Fibroblast of mammary gland (primary cell): ENCODE data around the gene IFNL2.
"Not testable (repeated sequence)": the region's sequence is repeated elsewhere in the genome, so short reads cannot be mapped to it uniquely, and the experiment has no call there.

Experiments used
- DNase-seq: peaks from one replicate; pipeline ENCODE4 v3.0.0-alpha.2; 2010; ENCODE audit warnings: low read depth
- H3K4me3 ChIP-seq: 2 replicates; pipeline ENCODE4 v1.5.1; 2011; ENCODE audit warnings: low read depth, mild to moderate bottlenecking, low read length, moderate library complexity; ENCODE audit not compliant: control insufficient read depth
- CTCF ChIP-seq: conservative IDR thresholded peaks from 2 replicates; pipeline ENCODE4 v1.5.1; 2011; ENCODE audit warnings: low read depth, low read length, inconsistent platforms; ENCODE audit not compliant: control insufficient read depth, insufficient read depth

IFNL2 gene

GRCh38 chr19:39268085-39268484, at the start of gene IFNL2:
IFNL2 (plus strand) TSS chr19:39268396; CDS start chr19:39268569, 173 bp downstream.
- not testable (repeated sequence) for H3K4me3 ChIP-seq, DNase-seq

GRCh38 chr19:39219108-39219507, 49.1 kb upstream of the IFNL2 start:
- not testable (repeated sequence) for DNase-seq, H3K4me3 ChIP-seq

GRCh38 chr19:39223703-39224279, 44.4 kb upstream of the IFNL2 start:
- DNase-seq = peak; percentile 26
- TF ChIP-seq CTCF = no peak
- H3K4me3 ChIP-seq = no peak overlapping the region

GRCh38 chr19:39224910-39225309, 43.3 kb upstream of the IFNL2 start:
- no peak for DNase-seq
- TF ChIP-seq CTCF = no peak
- no peak overlapping the region for H3K4me3 ChIP-seq

- TF ChIP-seq CTCF = no peak
- no peak for DNase-seq
- no peak overlapping the region for H3K4me3 ChIP-seq
Observed at GRCh38 chr19:39230096-39230764, 38.0 kb upstream of the IFNL2 start.

GRCh38 chr19:39232708-39233107, 35.5 kb upstream of the IFNL2 start:
- no peak for TF ChIP-seq CTCF
- no peak overlapping the region for H3K4me3 ChIP-seq
- no peak for DNase-seq

- TF ChIP-seq CTCF = no peak
- no peak overlapping the region for H3K4me3 ChIP-seq
- no peak for DNase-seq
Observed at GRCh38 chr19:39236527-39236926, 31.7 kb upstream of the IFNL2 start.
